ENCODE data around the gene SIT1. TPM values are rescaled to one million over a fixed set of nuclear protein-coding genes. Genes with fewer than 3 reads are reported as not detected.

SIT1 gene
- polyA plus RNA-seq, 3 donors = 0.27 to 0.36 TPM; not detected in 1

- peaks cover 7% of the 10 kb centered on the region for H4K20me1 ChIP-seq (ENCODE audit: insufficient read depth, low read length)
- no peaks in the 10 kb centered on the region for H3K9me3 ChIP-seq (replicated peaks in 1 of 2; ENCODE audit: control insufficient read depth in 1 of 2, insufficient read depth in 1 of 2, low read length in 2 of 2)
- H3K4me3 ChIP-seq (replicated peaks in 1 of 3; ENCODE audit: low read depth in 2 of 3, low read length in 3 of 3) = no peak overlapping the region
- DNase-seq = peak; percentile 41 to 60 (median 59)
- peaks cover 21% of the 10 kb centered on the region for H3K4me1 Mint-ChIP-seq
- intact Hi-C loops (cut with micrococcal nuclease) = no loop called here
- no peak overlapping the region for H3K27ac ChIP-seq (ENCODE audit: low read depth in 1 of 2, low read length in 2 of 2)
- H3K36me3 Mint-ChIP-seq = peaks cover 27 to 29% of the 10 kb centered on the region in 2 donors
- H3K79me2 ChIP-seq (ENCODE audit: insufficient read depth, low read length) = peaks cover 6% of the 10 kb centered on the region
- H2AFZ ChIP-seq (ENCODE audit: insufficient read depth, low read depth, low read length, poor library complexity, severe bottlenecking) = no peak overlapping the region
- H3K4me1 ChIP-seq (ENCODE audit: control insufficient read depth in 1 of 2, insufficient read depth in 2 of 2, low read length in 2 of 2) = peaks cover 5 to 7% of the 10 kb centered on the region in 2 donors
- peak; percentile 84 for TF ChIP-seq CTCF (IDR thresholded peaks at IDR 0.05)
- H3K9me3 Mint-ChIP-seq = no peaks in the 10 kb centered on the region
- WGBS (ENCODE audit: insufficient coverage) = 7% methylated on average over 4 of the region's 8 CpGs
- H3K4me2 ChIP-seq (replicated peaks; ENCODE audit: extremely low read depth, low read length, poor library complexity, severe bottlenecking) = no peak overlapping the region
- no peaks in the 10 kb centered on the region for H3K27me3 ChIP-seq (ENCODE audit: control insufficient read depth in 2 of 2, insufficient read depth in 2 of 2, low read length in 2 of 2)
- no peak overlapping the region for H3K27ac Mint-ChIP-seq
- no peak overlapping the region for H3K9ac ChIP-seq (ENCODE audit: insufficient read depth, low read length, poor library complexity, severe bottlenecking)
- peaks cover 6 to 17% (median 6%) of the 10 kb centered on the region in 3 donors for H3K27me3 Mint-ChIP-seq (ENCODE audit: low read depth in 3 of 3)
- peak overlapping the region in 1 of 2 donors; percentile 11 for H3K4me3 Mint-ChIP-seq
- H3K36me3 ChIP-seq (replicated peaks in 1 of 2; ENCODE audit: control insufficient read depth in 1 of 2, insufficient read depth in 2 of 2, low read length in 2 of 2) = peaks cover 28% of the 10 kb centered on the region in 2 donors
Observed at GRCh38 chr9:35611230-35611797, 39.4 kb downstream of the SIT1 start.

- peaks cover 13 to 17% of the 10 kb centered on the region in 2 donors for H3K4me1 ChIP-seq (ENCODE audit: control insufficient read depth in 1 of 2, insufficient read depth in 2 of 2, low read length in 2 of 2)
- H3K4me2 ChIP-seq (replicated peaks; ENCODE audit: extremely low read depth, low read length, poor library complexity, severe bottlenecking) = no peak overlapping the region
- no peak overlapping the region for H3K9ac ChIP-seq (ENCODE audit: insufficient read depth, low read length, poor library complexity, severe bottlenecking)
- H3K27me3 ChIP-seq (ENCODE audit: control insufficient read depth in 2 of 2, insufficient read depth in 2 of 2, low read length in 2 of 2) = no peaks in the 10 kb centered on the region
- peaks cover 25 to 29% of the 10 kb centered on the region in 2 donors for H3K36me3 Mint-ChIP-seq
- H2AFZ ChIP-seq (ENCODE audit: insufficient read depth, low read depth, low read length, poor library complexity, severe bottlenecking) = no peak overlapping the region
- no peak for DNase-seq
- WGBS (ENCODE audit: insufficient coverage) = 91% methylated on average over 5 of the region's 13 CpGs
- intact Hi-C loops (cut with micrococcal nuclease) = loop anchor here (5.0 to 10.0 kb wide), 5 partner anchors 48 to 205 kb away; partner anchors contain the start of genes CCDC107 (in 1 of the 2), CREB3 (in 1 of the 2), GBA2 (in 1 of the 2) and HINT2 (in 1 of the 2)
- H3K4me3 Mint-ChIP-seq = no peak overlapping the region
- peaks cover 2 to 5% (median 3%) of the 10 kb centered on the region in 3 donors for H3K27me3 Mint-ChIP-seq (ENCODE audit: low read depth in 3 of 3)
- H3K36me3 ChIP-seq (replicated peaks in 1 of 2; ENCODE audit: control insufficient read depth in 1 of 2, insufficient read depth in 2 of 2, low read length in 2 of 2) = peaks cover 28% of the 10 kb centered on the region in 2 donors
- no peak for TF ChIP-seq CTCF (IDR thresholded peaks at IDR 0.05)
- no peaks in the 10 kb centered on the region for H3K9me3 ChIP-seq (replicated peaks in 1 of 2; ENCODE audit: control insufficient read depth in 1 of 2, insufficient read depth in 1 of 2, low read length in 2 of 2)
- peaks cover 12% of the 10 kb centered on the region for H3K79me2 ChIP-seq (ENCODE audit: insufficient read depth, low read length)
- peaks cover 13% of the 10 kb centered on the region for H4K20me1 ChIP-seq (ENCODE audit: insufficient read depth, low read length)
- peaks cover 22% of the 10 kb centered on the region for H3K4me1 Mint-ChIP-seq
- no peak overlapping the region for H3K4me3 ChIP-seq (replicated peaks in 1 of 3; ENCODE audit: low read depth in 2 of 3, low read length in 3 of 3)
- no peak overlapping the region for H3K27ac ChIP-seq (ENCODE audit: low read depth in 1 of 2, low read length in 2 of 2)
- no peaks in the 10 kb centered on the region for H3K9me3 Mint-ChIP-seq
- H3K27ac Mint-ChIP-seq = peak overlapping the region in 2 of 7 donors; percentile 21 to 69
Observed at GRCh38 chr9:35609820-35610163, 40.9 kb downstream of the SIT1 start.
